HK-2 (cell line): ENCODE measurements around the gene ZNF594.
"Not testable (repeated sequence)": the region's sequence is repeated elsewhere in the genome, so short reads cannot be mapped to it uniquely, and the experiment has no call there.

Experiments used
- DNase-seq: peaks from one replicate; pipeline ENCODE4 v3.0.0-alpha.2; 2018; ENCODE audit not compliant: unreplicated experiment

Gene ZNF594

DNA sequence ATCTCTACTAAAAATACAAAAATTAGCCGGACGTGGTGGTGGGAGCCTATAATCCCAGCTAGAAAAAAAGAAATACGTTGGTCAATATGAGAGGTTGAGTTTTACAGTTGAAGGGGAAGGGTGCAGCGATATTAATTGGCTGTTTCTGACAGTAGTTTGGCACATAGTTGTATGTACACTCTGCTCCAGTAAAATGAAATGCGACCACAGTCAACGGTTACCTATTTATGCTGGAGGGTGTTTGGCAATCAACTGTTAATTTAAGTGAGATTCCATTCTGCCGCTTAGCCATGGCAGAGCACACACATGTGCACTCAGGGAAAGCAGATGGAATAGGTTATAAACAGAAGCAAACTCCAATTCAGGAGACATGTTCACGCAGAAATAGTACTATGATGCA is 9.3 kb upstream of the ZNF594 start:
- no peak for DNase-seq

DNA sequence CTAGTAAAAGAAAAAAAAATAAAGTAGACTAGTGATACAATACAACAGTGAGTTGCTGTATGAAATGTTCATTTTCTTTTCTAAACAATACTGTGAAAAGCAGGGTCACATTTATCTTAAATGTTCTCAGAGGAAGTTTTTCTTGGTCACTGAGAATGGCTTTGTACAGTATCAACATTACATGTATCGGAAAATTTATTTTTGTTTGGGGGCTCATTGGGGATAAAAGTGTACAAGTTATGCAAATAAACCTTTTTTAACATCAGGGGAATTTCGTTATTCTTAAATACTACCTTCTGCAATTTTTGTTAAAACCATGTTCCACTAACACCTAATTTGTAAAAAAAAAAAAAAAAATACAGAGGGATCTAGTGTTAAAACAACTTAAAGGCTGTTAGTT is 8.7 kb upstream of the ZNF594 start:
- DNase-seq = no peak

DNA sequence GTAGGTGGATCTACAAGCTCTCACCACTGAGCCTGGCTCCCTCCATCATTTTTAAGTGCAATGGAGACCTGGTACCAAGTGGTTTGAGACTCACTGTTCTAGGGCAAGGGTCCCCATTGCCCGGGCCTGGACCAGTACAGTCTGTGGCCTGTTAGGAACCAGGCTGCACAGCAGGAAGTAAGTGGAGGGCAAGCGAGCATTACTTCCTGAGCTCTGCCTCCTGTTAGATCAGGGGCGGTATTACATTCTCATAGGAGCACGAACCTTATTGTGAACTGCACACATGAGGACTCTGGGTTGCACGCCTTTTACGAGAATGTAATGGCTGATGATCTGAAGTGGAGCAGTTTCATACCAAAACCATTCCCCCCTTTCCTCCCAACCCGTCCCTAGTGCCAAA is 6.8 kb upstream of the ZNF594 start:
- no peak for DNase-seq

DNA sequence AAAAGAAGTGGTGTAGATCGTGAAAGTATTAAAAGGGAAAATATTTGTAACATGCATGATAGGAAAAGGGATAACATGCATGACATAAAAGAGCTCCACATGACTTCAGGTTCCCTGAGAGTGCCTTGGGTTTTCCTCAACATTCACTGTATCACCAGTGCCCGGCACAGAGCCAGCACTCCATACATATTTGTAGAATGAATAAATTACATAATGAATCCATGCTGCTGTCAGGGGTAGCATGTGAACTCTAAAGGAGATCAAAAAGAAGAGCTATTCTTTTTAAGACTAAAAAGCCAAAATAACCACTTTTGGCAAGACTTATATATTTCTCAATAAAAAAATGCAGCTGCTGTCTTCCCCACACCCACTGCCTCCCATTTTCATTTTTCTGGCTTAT is 2.7 kb upstream of the ZNF594 start:
- DNase-seq = no peak

DNA sequence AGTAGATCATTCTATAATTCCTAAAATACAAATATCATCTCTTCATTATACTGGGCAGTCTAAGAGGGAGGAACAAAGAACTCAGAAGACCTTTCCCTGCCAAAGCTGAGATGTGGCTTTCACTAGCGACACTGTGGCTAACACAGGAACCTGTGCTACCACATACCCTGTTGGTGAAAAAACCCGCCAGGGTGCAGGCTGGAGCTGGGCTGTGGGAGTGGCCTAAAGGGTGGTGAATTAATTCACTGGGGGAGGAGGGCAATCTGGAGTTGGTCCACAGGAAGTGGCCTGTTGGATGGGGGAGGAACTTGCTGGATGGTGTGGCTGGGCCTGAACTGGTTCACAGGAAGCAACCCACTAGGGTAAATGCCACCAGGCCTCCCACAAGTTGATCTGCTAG is 7.4 kb downstream of the ZNF594 start:
- no peak for DNase-seq

DNA sequence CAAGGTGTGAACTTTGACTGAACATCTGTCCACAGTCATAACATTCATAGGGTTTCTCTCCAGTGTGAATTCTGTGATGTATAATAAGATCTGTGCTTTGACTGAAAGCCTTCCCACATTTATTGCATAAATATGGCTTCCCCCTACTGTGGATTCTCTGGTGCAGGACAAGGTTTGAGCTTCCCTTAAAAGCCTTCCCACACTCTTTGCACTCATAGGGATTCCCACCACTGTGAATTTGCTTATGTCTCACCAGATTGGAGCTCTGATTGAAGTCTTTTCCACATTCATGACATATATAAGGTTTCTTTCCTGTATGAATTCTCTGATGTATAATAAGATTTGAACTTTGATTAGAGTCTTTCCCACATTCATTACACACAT is 8.3 kb downstream of the ZNF594 start:
- DNase-seq = no peak

DNA sequence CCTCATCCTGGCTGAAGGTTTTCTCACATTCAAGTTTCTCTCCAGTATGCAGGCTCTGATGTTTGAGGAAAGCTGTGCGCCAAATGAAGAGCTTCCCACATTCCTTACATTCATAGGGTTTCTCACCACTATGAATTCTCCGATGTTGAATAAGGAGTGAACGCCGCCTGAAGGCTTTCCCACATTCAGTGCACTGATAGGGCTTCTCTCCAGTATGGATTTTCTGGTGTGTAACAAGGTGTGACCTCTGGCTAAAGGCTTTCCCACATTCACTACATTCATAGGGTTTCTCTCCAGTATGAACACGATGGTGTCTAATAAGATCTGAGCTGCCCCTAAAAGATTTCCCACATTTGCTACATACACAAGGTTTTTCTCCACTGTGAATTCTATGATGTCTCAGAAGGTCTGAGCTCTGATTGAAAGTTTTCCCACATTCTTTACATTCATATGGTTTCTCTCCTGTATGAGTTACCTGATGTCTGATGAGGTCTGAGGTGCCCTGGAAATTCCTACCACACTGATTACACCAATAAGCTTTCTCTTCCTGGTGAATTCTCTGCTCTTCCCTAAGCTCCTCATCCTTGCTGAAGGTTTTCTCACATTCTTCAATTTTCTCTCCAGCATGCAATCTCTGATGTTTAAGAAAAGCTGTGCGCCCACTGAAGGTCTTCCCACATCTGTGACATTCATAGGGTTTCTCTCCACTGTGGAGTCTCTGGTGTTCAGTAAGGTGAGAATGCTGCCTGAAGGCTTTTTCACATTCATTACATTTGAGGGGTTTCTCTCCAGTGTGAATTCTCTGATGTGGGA is 8.9 kb downstream of the ZNF594 start:
- DNase-seq = no peak

DNA sequence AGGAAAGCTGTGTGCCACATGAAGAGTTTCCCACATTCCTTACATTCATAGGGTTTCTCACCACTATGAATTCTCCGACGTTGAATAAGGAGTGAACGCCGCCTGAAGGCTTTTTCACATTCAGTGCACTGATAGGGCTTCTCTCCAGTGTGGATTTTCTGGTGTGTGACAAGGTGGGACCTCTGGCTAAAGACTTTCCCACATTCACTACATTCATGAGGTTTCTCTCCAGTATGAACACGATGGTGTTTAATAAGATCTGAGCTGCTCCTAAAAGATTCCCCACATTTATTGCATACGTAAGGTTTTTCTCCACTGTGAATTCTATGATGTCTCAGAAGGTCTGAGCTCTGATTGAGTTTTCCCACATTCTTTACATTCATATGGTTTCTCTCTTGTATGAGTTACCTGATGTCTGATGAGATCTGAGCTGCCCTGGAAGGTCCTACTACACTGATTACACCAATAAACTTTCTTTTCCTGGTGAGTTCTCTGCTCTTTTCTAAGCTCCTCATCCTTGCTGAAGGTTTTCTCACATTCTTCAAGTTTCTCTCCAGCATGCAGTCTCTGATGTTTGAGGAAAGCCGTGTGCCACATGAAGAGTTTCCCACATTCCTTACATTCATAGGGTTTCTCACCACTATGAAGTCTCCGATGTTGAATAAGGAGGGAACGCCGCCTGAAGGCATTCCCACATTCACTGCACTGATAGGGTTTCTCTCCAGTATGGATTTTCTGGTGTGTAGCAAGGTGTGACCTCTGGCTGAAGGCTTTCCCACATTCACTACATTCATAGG is 10.0 kb downstream of the ZNF594 start:
- DNase-seq = no peak

DNA sequence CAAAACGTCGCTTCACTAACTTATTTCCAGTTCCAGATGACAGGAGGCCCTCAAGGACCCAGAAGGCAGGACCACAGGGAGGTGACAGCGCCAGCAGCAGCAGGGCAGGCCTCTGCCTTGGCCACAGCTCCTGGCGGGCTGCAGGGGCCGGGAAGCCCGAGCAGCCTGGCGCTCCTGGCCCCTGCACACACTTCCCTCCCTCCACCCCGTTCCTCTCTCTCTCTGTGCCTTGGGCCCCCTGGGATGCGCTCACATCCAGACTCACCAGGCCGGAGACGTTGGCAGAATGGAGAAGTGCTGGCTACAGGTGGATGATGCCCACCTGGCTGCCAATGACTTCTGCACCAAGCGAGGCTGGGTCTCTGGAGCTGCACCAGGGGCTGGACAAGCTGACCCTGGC is 12.7 kb downstream of the ZNF594 start:
- DNase-seq = no peak

DNA sequence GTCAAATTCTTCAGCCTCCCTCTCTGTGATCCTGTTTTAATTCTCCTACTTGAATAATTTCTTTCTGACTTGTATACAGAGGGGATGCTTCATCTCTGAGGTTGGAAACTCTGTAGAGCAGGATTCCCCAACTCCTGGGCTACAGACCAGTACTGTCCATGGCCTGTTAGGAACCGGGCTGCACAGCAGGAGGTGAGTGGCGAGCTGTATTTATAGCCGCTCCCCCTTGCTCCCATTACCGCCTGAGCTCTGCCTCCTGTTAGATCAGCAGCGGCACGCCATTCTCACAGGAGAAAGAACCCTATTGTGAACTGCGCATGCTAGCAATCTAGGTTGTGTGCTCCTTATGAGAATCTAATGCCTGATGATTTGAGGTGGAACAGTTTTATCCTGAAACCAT is 16.6 kb downstream of the ZNF594 start:
- not testable (repeated sequence) for DNase-seq

DNA sequence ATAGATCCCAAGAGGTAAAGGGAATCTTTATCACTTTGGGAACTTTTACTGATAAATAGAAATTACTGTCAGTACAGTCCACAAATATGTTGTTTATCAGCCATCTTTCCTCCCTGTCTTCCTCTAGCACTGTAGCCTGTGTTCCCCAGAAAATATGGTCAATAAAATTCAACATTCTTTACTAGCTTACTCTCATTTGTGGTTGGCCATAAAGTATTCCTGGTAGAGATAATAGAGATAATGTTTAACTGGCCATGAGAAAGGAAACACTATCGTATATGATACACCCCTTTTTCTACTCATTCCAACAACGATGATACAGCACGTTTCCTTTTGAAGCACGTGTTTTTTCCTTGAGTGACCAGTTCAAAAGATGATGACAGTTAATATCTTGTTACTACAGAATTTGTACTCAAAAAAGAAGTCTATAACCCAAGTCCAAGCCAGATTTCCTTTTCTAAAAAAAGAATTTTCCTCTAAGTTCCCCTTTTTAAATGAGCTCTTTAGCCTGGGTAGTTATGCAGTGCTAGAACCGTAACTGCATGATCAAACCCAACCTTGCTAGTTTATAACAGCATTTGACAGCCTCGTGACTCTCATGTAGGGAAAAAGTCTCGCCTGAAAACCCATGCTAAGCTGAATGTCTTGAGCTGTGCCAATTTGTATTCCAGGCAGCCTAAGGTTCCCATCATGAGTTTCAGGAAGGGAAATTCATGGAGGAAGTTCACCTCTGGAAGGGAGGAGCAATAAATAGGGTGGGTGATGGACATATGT is 25.7 kb downstream of the ZNF594 start:
- DNase-seq = not testable (repeated sequence)

DNA sequence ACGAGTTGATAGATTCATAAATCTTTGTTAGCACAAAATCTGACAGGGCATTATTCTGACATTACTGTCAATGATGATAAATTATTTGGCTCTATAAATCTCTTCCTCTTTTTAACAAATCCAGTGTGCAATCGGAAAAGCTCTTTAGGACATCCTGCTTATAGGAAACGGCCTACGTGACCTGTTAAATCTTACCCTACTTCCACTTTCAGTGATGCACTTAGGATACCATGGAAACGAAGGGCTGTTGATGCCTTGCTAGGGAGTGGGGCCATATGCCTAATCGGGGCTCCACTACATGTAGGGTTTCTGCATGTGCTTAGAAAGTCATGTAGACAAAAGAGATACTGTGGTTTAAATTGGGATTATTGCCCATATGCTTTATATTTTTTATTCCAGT is 27.2 kb downstream of the ZNF594 start:
- DNase-seq = no peak

DNA sequence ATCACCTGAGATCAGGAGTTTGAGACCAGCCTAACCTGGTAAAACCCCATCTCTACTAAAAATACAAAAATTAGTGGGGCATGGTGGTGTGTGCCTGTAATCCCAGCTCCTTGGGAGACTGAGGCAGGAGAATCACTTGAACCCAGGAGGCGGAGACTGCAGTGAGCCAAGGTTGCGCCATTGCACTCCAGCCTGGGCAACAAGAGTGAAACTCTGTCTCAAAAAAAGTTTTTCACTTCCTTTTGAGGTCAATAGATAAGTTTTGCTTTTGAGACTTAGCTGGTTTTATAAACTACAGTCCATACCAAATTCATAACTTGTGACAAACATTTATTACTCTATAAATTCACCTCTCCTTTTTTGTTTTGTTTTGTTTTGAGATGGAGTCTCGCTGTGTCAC is 29.9 kb downstream of the ZNF594 start:
- not testable (repeated sequence) for DNase-seq

DNA sequence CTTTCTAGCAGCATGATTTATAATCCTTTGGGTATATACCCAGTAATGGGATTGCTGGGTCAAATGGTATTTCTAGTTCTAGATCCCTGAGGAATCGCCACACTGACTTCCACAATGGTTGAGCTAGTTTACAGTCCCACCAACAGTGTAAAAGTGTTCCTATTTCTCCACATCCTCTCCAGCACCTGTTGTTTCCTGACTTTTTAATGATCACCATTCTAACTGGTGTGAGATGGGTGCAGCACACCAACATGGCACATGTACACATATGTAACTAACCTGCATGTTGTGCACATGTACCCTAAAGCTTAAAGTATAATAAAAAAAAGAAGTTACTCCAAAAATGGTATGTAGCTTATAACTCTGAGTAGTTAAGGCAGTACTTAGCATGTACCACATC is 31.0 kb downstream of the ZNF594 start:
- DNase-seq = not testable (repeated sequence)

DNA sequence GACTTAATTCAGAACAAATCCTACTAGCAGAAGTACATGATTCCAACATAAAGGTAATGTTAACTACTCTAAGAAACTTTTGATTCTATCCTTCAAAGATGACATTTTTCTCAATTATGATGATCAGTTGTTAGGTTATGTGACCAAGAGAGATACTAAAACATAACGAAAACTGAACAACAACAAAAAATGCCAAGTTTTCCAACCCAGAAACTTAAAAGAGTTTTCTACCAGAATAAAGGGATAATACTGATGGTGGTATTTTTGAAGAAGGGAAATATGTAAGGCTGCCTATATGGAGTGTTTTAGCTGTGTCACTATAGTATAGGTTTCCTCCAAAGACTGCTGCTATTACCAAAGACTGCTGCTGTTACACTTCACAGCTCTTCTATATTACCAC is 45.5 kb downstream of the ZNF594 start:
- not testable (repeated sequence) for DNase-seq

DNA sequence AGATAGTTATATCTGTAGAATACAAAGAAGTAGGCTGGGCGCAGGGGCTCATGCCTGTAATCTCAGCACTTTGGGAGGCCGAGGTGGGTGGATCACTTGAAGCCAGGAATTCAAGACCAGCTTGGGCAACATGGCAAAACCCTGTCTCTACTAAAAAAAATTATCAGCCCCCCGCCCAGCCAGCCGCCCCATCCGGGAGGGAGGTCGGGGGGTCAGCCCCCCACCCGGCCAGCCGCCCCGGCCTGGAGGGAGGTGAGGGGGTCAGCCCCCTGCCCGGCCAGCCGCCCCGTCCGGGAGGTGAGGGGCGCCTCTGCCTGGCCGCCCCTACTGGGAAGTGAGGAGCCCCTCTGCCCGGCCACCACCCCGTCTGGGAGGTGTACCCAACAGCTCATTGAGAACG is 48.8 kb downstream of the ZNF594 start:
- not testable (repeated sequence) for DNase-seq

DNA sequence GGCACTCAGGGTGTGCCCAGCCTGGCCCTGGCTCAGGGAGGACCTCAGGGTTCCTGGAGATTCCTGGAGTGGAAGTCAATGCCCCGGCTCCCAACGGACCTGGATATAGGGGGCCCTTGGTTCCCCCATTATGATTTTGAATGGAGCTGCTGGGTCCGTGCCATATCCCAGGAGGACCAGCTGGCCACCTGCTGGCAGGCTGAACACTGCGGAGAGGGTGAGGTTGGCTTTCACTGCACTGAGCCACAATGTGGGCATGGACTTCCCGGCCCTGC is 52.3 kb downstream of the ZNF594 start:
- DNase-seq = no peak

DNA sequence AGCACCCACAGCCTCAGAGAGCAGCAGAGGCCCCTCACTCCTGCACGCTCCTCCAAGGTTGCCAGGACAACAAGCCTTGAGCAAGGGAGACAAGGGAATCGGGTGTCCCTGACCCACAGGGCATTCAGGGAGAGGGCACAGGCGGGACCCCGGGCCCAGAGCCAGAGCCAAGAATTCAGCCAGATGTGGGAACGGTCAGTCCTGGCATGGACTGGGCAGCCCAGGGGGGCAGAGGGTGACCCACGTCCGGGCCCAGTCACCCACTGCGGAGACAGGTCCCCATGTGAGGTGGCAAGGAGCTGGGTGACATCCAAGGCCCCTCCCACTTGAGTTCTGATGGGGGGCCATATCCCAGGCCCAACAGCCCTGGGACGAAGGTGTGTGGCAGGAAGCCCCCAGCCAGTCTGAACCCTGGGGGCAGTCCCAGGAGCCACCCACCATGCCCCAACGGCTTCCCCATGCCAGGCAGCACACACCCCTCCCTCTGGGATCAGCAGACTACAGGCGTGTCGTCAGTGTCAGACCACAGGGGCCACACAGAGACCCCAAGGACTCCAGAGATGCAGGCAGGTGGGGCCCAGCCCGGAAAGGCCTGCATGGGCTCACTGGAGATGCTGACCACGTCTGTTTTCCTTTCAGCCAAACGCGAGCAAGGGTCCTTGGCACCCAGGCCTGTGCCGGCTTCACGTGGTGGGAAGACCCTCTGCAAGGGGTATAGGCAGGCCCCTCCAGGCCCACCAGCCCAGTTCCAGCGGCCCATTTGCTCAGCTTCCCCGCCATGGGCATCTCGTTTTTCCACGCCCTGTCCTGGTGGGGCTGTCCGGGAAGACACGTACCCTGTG is 52.8 kb downstream of the ZNF594 start:
- DNase-seq = no peak

DNA sequence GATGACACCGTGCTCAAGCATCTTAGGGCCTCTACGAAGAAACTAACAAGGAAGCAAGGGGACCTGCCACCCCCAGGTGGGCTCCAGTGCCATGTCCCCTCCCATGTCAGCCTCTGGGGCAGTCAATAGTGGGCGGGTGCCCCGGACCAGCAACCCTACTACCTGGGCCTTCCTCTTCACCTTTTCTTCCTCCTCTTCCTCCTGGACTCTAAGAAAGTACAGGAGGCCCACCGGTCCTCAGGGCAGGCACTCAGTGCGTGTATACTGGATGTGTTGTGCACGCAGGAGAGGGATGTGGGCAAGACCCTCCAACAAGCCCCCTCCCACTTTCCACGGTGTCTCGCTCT is 53.5 kb downstream of the ZNF594 start:
- not testable (repeated sequence) for DNase-seq

DNA sequence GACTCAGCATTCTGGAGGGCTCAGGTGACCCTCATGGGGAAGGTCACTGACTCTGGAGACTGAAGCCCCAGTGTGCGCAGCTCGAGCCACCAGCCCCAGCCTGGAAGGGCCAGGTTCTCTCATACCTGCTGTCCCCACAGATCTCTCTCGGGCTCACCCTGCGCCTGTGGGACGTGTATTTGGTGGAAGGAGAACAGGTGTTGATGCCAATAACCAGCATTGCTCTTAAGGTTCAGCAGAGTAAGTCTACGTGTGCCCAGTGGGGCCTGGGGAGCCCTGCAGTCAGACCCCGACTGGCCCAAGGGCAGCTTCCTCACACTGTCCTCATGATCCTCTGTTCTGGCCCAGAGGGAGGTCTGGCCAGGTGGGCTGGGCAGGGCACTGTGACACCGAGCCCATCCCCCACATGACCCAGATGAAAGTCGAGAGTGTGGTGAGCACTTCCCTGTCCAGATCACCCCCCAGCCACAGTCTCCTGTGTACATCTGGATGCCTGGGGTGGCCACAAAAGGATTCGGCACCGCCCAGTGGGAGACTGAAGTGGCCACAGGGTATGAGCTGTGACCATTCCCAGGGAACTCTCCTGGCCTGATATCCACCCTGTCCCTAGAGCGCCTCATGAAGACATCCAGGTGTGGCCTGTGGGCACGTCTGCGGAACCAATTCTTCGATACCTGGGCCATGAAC is 54.0 kb downstream of the ZNF594 start:
- not testable (repeated sequence) for DNase-seq
